ENCODE results near the gene PTBP1.

- TF ChIP-seq, protein P1, sequence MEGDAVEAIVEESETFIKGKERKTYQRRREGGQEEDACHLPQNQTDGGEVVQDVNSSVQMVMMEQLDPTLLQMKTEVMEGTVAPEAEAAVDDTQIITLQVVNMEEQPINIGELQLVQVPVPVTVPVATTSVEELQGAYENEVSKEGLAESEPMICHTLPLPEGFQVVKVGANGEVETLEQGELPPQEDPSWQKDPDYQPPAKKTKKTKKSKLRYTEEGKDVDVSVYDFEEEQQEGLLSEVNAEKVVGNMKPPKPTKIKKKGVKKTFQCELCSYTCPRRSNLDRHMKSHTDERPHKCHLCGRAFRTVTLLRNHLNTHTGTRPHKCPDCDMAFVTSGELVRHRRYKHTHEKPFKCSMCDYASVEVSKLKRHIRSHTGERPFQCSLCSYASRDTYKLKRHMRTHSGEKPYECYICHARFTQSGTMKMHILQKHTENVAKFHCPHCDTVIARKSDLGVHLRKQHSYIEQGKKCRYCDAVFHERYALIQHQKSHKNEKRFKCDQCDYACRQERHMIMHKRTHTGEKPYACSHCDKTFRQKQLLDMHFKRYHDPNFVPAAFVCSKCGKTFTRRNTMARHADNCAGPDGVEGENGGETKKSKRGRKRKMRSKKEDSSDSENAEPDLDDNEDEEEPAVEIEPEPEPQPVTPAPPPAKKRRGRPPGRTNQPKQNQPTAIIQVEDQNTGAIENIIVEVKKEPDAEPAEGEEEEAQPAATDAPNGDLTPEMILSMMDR (IDR thresholded peaks at IDR 0.05; ENCODE audit: insufficient read depth, low read depth, low read length), result no peak
- TF ChIP-seq EZH2 (IDR thresholded peaks at IDR 0.05; ENCODE audit: insufficient read depth, low read length), result no peak
These were observed 519 bp downstream of the PTBP1 start for GRCh38 chr19:797528-798414.

Measured in astrocyte (in vitro differentiated cells and primary cell).